T-helper 1 cell treated with Interleukin-12 subunit alpha and Interleukin-12 subunit beta and Interleukin-4 antibody, amounts not matched to agents 30 μg/mL and 1 μg/mL, for 36 hours (primary cell): ENCODE measurements around the gene CCS.
A peak's percentile ranks its signal among the peaks of the same experiment; 100 is the strongest.
"Not testable (repeated sequence)": the region's sequence is repeated elsewhere in the genome, so short reads cannot be mapped to it uniquely, and the experiment has no call there.

Experiments used
- H3K27ac Mint-ChIP-seq: one replicate; pipeline ENCODE4 v1.8.0; 2021; ENCODE audit warnings: mild to moderate bottlenecking, mixed read lengths
- H3K27me3 Mint-ChIP-seq: one replicate; pipeline ENCODE4 v1.8.0; 2021; ENCODE audit warnings: low read depth, mixed read lengths
- H3K36me3 Mint-ChIP-seq: one replicate; pipeline ENCODE4 v1.8.0; 2021; ENCODE audit warnings: low read depth, mixed read lengths
- H3K4me1 Mint-ChIP-seq: one replicate; pipeline ENCODE4 v1.8.0; 2021; ENCODE audit warnings: low read depth, mixed read lengths
- H3K4me3 Mint-ChIP-seq: one replicate; pipeline ENCODE4 v1.8.0; 2021; ENCODE audit warnings: mild to moderate bottlenecking, moderate library complexity, mixed read lengths
- H3K9me3 Mint-ChIP-seq: one replicate; pipeline ENCODE4 v1.8.0; 2021; ENCODE audit warnings: mixed read lengths

The CCS gene

DNA sequence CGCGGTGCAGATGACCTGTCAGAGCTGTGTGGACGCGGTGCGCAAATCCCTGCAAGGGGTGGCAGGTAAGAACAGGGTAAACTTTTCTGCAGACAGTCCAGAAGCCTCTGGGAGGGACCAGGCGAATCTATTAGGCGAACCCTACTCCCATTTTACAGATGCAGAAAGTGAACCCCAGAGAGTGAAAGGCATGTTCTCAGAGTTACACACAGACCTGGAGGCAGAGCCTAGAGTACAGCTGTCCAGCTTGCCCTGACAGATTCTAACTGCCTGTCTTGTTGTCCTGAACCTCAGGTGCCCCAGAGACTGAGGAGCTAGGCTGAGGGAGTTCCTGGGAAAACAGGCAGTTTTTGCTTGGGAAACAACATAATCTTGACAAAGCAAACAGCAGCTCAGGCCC lies 665 bp downstream of the CCS start:
- no peak overlapping the region for H3K27ac Mint-ChIP-seq
- peak overlapping the region; percentile 100 for H3K4me3 Mint-ChIP-seq
- H3K27me3 Mint-ChIP-seq: no peaks in the 10 kb centered on the region

DNA sequence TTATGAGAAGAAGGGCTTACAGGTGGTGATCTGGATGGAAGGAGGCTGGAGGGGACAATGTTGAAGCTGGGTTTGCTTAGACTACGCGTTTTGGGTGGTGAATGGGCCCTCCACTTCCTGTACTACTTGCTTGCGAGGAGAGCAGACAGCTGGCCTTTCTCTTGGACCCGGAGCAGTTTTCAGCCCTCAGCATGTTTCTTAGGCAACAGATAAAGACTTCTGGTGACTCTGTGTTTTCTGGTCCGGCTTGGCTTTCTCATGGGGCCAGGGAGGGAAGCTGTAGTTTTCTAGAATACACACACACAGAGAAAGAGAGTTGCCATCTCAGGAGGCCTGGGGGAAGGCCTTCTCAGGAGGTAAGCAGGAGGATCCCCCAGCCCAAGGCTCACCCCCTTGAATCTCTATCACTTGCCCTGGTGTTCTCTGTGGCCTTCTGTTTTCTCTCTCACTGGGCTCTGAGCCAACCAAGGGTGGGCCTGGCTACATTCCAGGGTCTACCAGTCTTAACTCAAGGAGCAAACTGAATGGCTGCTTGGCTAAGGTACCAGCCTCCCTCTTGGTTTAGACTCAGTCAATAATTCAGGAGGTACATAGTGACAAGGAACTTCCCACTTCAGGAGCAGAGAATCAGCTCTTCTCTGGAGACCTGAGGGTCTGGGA lies 2.4 kb downstream of the CCS start:
- peak overlapping the region; percentile 60 for H3K4me3 Mint-ChIP-seq
- peaks cover 3% of the 10 kb centered on the region for H3K36me3 Mint-ChIP-seq
- H3K4me1 Mint-ChIP-seq: peaks cover 18% of the 10 kb centered on the region
- H3K27me3 Mint-ChIP-seq: no peaks in the 10 kb centered on the region
- H3K9me3 Mint-ChIP-seq: no peaks in the 10 kb centered on the region
- peak overlapping the region; percentile 57 for H3K27ac Mint-ChIP-seq

More for the DNA sequence above, 665 bp downstream of the CCS start:
- H3K4me1 Mint-ChIP-seq: peaks cover 18% of the 10 kb centered on the region
- H3K36me3 Mint-ChIP-seq: peaks cover 2% of the 10 kb centered on the region
- H3K9me3 Mint-ChIP-seq: no peaks in the 10 kb centered on the region

DNA sequence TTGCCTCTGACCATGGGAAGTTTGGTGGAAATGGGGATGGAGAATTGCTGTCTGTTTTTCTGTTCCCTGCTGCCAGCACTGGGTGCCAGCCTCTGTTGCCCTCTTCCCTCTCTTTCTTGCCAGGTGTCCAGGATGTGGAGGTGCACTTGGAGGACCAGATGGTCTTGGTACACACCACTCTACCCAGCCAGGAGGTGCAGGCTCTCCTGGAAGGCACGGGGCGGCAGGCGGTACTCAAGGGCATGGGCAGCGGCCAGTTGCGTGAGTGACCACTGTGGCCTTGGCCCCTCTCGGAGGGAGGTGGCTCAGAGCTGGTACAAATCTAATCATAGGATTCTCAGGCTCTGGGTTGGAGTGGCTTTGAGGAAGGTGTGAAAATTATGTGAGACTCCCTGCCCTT lies 6.0 kb downstream of the CCS start:
- Mint-ChIP-seq H3K27ac (no peak overlapping the region), H3K4me3 (no peak overlapping the region), H3K36me3 (peaks cover 8% of the 10 kb centered on the region), H3K9me3 (no peaks in the 10 kb centered on the region), H3K4me1 (peaks cover 12% of the 10 kb centered on the region), H3K27me3 (no peaks in the 10 kb centered on the region)

DNA sequence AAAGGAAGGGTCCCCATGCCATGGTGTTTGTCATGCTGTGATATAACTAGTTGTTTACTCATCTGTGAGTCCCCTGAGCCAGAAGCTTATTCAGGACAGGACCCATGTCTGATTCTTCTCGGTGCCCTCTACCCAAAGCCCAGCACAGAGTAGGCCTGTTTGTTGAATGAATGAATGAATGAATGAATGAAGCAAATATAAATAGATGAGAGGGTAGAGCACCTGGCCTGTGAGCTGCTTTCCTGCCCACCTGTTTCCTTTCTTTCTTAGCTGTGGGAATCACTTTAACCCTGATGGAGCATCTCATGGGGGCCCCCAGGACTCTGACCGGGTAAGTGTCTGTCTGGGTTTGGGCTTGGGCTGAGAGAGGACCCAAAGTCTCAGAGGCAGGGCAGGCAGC lies 7.2 kb downstream of the CCS start:
- H3K4me1 Mint-ChIP-seq: peaks cover 5% of the 10 kb centered on the region
- H3K27me3 Mint-ChIP-seq: no peaks in the 10 kb centered on the region
- H3K9me3 Mint-ChIP-seq: no peaks in the 10 kb centered on the region
- no peak overlapping the region for H3K27ac Mint-ChIP-seq
- no peak overlapping the region for H3K4me3 Mint-ChIP-seq
- peaks cover 13% of the 10 kb centered on the region for H3K36me3 Mint-ChIP-seq

DNA sequence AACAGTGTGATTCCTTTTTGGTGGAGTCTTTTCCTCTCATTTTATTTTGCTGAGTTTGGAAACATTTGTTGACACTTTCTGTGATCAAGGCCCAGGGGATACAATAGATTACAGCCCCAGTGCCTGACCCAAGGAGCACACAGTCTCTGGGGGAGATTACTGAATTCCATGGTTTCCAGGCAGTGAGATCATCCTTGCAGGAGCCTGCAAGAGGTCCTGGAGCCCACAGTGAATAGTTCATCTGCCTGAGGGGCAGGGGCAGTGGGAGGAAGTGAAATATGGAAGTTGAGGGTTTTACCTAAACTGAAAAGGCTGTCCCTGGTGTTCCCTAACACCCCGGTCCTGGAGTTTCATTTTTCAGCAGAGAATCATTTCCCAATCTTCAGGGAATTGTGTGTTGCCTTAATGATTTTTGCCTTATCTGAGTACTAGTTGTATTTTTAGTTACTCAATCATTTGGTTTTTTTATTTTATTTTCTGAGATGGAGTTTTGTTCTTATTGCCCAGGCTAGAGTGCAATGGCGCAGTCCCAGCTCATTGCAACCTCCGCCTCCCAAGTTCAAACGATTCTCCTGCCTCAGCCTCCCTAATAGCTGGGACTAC lies 7.7 kb downstream of the CCS start:
- Mint-ChIP-seq H3K4me1 (peaks cover under 1% of the 10 kb centered on the region), H3K27ac (no peak overlapping the region), H3K27me3 (no peaks in the 10 kb centered on the region), H3K4me3 (no peak overlapping the region), H3K36me3 (peaks cover 14% of the 10 kb centered on the region), H3K9me3 (no peaks in the 10 kb centered on the region)

DNA sequence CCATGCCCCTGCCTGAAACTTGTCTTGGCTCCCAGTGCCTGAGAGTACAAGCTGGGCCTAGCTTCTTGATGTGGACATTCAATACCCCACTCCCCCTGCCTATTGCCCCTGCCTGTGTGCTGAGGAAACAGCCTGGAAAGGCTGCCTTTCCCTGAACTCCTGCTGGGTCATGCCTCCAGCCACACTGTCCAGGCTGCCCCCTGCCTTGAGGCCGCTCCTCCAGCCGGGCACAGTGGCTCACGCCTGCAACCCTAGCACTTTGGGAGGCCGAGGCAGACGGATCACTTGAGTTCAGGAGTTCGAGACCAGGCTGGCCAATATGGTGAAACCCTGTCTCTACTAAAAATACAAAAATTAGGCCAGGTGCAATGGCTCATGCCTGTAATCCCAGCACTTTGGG lies 10.1 kb downstream of the CCS start:
- Mint-ChIP-seq H3K4me1 (no peaks in the 10 kb centered on the region), H3K36me3 (peaks cover 14% of the 10 kb centered on the region)

DNA sequence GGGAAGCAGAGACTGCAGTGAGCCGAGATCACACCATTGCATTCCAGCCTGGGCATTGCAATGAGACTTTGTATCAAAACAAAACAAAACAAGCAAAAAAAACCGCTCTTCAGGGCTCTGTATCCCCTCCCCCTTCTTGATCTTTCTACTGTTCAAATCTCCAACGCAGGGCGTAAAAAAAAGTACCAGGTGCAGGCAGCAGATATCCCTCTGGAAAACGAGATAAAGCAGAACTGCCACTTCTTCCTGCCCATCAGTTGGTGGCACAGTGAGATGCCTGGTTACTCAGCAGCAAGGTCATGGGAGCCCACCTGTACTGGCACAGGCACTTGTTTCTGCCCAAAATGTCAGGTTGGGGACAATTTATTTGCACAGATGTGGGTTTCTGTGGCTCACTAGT lies 11.2 kb downstream of the CCS start:
- H3K4me3 Mint-ChIP-seq: no peak overlapping the region
- no peaks in the 10 kb centered on the region for H3K9me3 Mint-ChIP-seq
- no peak overlapping the region for H3K27ac Mint-ChIP-seq
- H3K36me3 Mint-ChIP-seq: peaks cover 14% of the 10 kb centered on the region
- H3K27me3 Mint-ChIP-seq: no peaks in the 10 kb centered on the region
- H3K4me1 Mint-ChIP-seq: no peaks in the 10 kb centered on the region

More for the DNA sequence above, 10.1 kb downstream of the CCS start:
- H3K27me3 Mint-ChIP-seq: no peaks in the 10 kb centered on the region
- H3K4me3 Mint-ChIP-seq: no peak overlapping the region
- no peak overlapping the region for H3K27ac Mint-ChIP-seq
- no peaks in the 10 kb centered on the region for H3K9me3 Mint-ChIP-seq

DNA sequence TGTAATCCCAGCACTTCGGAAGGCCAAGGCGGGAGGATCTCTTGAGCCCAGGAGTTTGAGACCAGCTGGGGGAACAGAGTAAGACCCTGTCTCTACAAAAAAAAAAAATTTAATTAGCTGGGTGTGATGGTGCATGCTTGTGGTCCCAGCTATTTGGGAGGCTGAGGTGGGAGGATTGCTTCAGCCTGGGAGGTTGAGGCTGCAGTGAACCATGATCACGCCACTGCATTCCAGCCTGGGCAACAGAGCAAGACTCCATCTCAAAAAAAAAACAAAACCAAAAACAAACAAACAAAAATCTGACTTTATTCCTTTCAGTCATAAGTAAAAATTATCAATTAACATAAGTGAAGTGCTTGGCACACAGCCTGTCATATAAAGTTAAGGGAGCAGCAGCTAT lies 13.6 kb downstream of the CCS start:
- H3K4me3 Mint-ChIP-seq, H3K27me3 Mint-ChIP-seq, H3K9me3 Mint-ChIP-seq, H3K4me1 Mint-ChIP-seq, H3K36me3 Mint-ChIP-seq, H3K27ac Mint-ChIP-seq: not testable (repeated sequence)

DNA sequence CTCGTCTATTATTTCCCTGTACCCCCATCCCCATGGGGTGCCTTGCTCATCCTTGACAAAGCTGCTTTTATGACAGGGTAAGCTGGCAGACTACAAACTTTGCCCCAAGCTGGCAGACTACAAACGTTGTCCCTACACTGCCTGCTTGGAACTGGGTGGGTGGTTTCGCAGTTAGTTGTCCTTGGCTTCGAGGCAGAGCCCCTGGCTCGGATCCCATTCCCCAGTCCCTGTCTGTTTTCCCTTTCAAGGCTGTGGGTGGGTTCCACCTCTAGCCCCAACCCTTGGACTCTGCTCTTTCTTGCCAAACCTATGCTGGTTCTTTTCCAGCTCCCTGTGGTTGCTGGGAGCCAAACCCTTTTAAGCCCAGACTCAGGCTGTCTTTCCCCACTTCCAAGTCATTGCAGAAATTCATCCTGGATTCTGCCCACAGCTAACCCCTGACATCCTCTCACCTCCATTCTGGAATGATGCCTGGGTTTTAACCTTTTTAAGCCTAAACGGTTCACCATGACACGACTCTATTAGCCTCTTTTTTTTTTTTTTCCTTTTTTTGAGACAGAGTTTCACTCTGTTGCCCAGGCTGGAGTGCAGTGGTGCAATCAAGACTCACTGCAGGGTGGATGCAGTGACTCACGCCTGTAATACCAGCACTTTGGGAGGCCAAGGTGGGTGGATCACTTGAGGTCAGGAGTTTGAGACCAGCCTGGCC lies 14.3 kb downstream of the CCS start:
- Mint-ChIP-seq H3K27me3 (no peaks in the 10 kb centered on the region), H3K4me3 (no peak overlapping the region), H3K9me3 (peaks cover 3% of the 10 kb centered on the region), H3K36me3 (peaks cover 8% of the 10 kb centered on the region), H3K27ac (no peak overlapping the region), H3K4me1 (peaks cover 8% of the 10 kb centered on the region)

DNA sequence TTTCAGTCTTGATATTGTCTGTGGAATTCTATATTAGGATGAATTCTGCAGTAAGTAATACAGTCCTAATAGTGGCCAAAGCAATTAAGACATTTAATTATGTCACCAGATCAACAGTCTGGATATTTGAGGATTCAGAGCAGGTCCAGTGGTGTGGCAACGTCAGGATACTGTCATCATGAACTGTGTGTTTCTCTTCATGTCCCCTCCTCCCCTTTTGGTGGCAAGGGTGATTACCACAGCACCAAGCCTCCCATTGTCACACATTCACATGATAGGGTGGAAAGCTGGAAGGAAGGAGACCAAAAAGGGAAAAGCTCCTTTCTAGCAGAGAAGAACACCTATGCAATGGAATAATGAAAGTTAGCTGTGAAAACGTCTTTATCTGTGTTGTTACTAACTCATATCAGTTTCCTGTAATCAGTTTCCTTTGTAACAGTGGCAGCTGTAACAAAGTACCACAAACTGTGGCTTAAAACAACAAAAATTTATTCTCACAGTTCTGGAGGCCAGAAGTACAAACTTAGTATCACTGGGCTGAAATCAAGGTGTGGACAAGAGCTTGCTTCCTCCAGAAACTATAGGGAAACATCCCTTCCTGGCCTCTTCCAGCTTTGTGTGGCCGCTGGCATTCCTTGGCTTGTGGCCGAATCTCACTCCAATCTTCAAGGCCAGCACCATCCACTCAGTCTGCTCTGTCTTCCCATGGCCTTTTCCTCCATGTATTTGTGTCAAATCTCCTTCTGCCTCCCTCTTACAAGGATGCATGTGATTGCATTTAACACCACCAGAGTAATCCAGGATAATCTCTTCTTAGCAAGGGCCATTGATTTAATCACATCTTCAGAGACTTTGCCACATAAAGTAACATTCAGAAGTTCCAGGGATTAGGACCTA lies 17.0 kb downstream of the CCS start:
- Mint-ChIP-seq H3K9me3 (peaks cover 3% of the 10 kb centered on the region), H3K27ac (peak overlapping the region; percentile 50), H3K4me1 (peaks cover 8% of the 10 kb centered on the region), H3K4me3 (no peak overlapping the region), H3K36me3 (peaks cover 6% of the 10 kb centered on the region), H3K27me3 (no peaks in the 10 kb centered on the region)

DNA sequence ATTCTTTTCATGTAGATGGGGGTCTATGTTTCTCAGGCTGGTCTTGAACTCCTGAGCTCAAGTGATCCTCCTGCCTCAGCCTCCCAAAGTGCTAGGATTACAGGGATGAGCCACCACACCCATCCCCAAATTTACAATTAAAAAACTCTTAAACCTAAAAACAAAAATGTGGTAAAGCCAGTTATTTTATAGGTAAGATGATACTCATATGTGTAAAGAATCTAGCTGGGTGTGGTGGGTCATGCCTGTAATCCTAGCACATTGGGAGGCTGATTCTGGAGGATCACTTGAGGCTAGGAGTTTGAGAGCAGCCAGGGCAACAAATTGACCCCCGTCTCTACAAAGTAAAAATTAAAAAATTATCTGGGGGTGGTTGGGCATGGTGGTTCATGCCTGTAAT lies 19.5 kb downstream of the CCS start:
- Mint-ChIP-seq H3K4me3 (no peak overlapping the region), H3K27ac (no peak overlapping the region), H3K4me1 (peaks cover 16% of the 10 kb centered on the region)

DNA sequence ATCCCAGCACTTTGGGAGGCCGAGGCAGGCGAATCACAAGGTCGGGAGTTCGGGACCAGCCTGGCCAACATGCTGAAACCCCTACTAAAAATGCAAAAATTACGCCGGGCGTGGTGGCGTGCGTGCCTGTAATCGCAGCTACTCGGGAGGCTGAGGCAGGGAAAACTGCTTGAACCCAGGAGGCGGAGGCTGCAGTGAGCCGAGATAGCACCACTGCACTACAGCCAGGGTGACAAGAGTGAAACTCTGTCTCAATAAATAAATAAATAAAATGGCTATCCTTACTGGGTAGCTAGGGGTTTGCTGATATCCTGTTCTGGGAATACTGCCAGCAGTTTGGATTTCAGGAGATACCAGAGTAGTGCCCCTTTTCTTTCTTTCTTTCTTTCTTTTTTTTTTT lies 21.1 kb downstream of the CCS start:
- H3K4me1 Mint-ChIP-seq: peaks cover 31% of the 10 kb centered on the region
- no peaks in the 10 kb centered on the region for H3K27me3 Mint-ChIP-seq
- H3K4me3 Mint-ChIP-seq: no peak overlapping the region
- H3K27ac Mint-ChIP-seq: no peak overlapping the region
- peaks cover 24% of the 10 kb centered on the region for H3K36me3 Mint-ChIP-seq
- H3K9me3 Mint-ChIP-seq: peaks cover 3% of the 10 kb centered on the region

More for the DNA sequence above, 19.5 kb downstream of the CCS start:
- no peaks in the 10 kb centered on the region for H3K27me3 Mint-ChIP-seq
- H3K36me3 Mint-ChIP-seq: peaks cover 9% of the 10 kb centered on the region
- peaks cover 3% of the 10 kb centered on the region for H3K9me3 Mint-ChIP-seq

DNA sequence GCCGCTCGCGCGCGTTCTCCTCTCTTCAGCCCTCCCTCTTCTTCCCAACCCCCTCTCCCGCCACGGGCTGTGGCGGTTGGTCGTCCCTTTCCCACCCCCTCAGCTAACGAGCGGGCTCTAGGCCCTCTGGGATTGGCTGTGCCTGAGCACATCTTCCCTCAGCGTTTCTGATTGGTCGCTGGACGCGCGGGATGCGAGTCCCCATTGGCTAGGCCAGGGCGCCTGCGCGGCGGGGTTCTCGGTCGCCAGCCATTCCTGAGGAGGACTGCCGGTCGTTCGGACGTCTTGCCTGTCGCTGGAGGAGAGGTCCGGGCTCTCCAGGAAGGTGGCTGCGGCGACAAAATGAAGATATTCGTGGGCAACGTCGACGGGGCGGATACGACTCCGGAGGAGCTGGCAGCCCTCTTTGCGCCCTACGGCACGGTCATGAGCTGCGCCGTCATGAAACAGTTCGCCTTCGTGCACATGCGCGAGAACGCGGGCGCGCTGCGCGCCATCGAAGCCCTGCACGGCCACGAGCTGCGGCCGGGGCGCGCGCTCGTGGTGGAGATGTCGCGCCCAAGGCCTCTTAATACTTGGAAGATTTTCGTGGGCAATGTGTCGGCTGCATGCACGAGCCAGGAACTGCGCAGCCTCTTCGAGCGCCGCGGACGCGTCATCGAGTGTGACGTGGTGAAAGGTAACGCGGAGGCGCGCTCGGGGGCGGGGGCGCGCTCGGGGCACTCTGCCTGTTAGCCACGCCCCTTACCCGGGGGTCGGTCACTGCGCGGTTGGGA lies 23.6 kb downstream of the CCS start, which contains the start of gene RBM14:
Gene RBM14, plus strand, starts transcription at position 252 of the 776 bp plus-strand sequence. Its CDS starts 91 bp downstream, at position 343.
- Mint-ChIP-seq H3K36me3 (peaks cover 31% of the 10 kb centered on the region), H3K27me3 (no peaks in the 10 kb centered on the region), H3K27ac (peak within 1 kb of the TSS; percentile 98), H3K4me3 (peak within 1 kb of the TSS; percentile 97), H3K4me1 (peaks cover 38% of the 10 kb centered on the region), H3K9me3 (no peaks in the 10 kb centered on the region)
